Heart left ventricle (tissue), 16 donors: ENCODE data around the gene IER5L. TPM values are rescaled to one million over a fixed set of nuclear protein-coding genes. Genes with fewer than 3 reads are reported as not detected.

Experiments
- ATAC-seq, 4 donors: fragments of 200-7000 bp; cut with Tn5 transposase; one replicate each; pipeline ENCODE4 v1.9.1; 2020 to 2022; ENCODE audit warnings: moderate library complexity in 4 of 4, mild to moderate bottlenecking in 3 of 4, moderate number of reproducible peaks in 1 of 4
- DNase-seq, 5 donors: peaks; one replicate each; pipeline ENCODE4 v3.0.0-alpha.2; 2020
- H3K27ac ChIP-seq, 12 donors: fragments of 200-600 bp; sonication (generic) in 4 of 12; one replicate each; pipeline versions ENCODE4 v1.5.0 to v1.8.0; 2016 to 2022; ENCODE audit warnings: mild to moderate bottlenecking in 2 of 12
- H3K27me3 ChIP-seq, 9 donors: fragments of 200-600 bp; sonication (generic) in 2 of 9; one replicate each; pipeline versions ENCODE4 v1.5.1 to v1.8.0; 2016 to 2022; ENCODE audit warnings: mild to moderate bottlenecking in 3 of 9
- H3K36me3 ChIP-seq, 9 donors: fragments of 200-600 bp; sonication (generic) in 2 of 9; one replicate each; pipeline versions ENCODE4 v1.5.0 to v1.8.0; 2018 to 2022; ENCODE audit warnings: mild to moderate bottlenecking in 2 of 9
- H3K4me1 ChIP-seq, 12 donors: fragments of 200-600 bp; sonication (generic) in 4 of 12; one replicate each; pipeline versions ENCODE4 v1.5.0 to v1.8.0; 2016 to 2022; ENCODE audit warnings: mild to moderate bottlenecking in 3 of 12
- H3K4me3 ChIP-seq, 12 donors: fragments of 200-600 bp; sonication (generic) in 4 of 12; one replicate each; pipeline versions ENCODE4 v1.5.0 to v1.8.0; 2017 to 2022; ENCODE audit warnings: mild to moderate bottlenecking in 9 of 12, moderate library complexity in 4 of 12
- H3K9me3 ChIP-seq, 12 donors: fragments of 200-600 bp; sonication (generic) in 4 of 12; one replicate each; pipeline versions ENCODE4 v1.5.0 to v1.8.0; 2016 to 2022; ENCODE audit warnings: mild to moderate bottlenecking in 1 of 12
- CTCF ChIP-seq, 12 donors: fragments of 200-600 bp; sonication (generic) in 4 of 12; IDR thresholded peaks; one replicate each; pipeline versions ENCODE4 v1.5.0 to v1.8.0; 2018 to 2022; ENCODE audit warnings: antibody characterized with exemption in 12 of 12, mild to moderate bottlenecking in 5 of 12
- POLR2A ChIP-seq, 2 donors: fragments of 450-650 bp; IDR thresholded peaks; one replicate each; pipeline ENCODE4 v1.6.1; 2017; ENCODE audit warnings: antibody characterized with exemption in 2 of 2, mild to moderate bottlenecking in 2 of 2, moderate library complexity in 2 of 2
- WGBS, 4 donors: extraction: QIAGEN DNeasy Blood & Tissue Kit in 2 of 4; methylation state at CpG; one replicate each; pipeline versions ENCODE4 v1.1.5 to v1.1.7; 2013 to 2018; 5-methylcytosine and 5-hydroxymethylcytosine counted together
- intact Hi-C, 10 donors: fragments of 100-400 bp; cut with DNase I; formaldehyde crosslinking; loops; one replicate each; pipeline versions ENCODE4 v1.11.1 to v1.14.2; 2022
- polyA plus RNA-seq, 2 donors: library from polyadenylated mRNA; stranded (reverse); fragments of 200-250 nt; gene quantifications; one replicate each; pipeline ENCODE4 v1.2.3, GENCODE V29; 2013
- total RNA-seq, 9 donors: library from RNA; depleted of rRNA in 2 of 9; stranded (reverse); fragments of >200 nt in 2 of 9; fragmentation: NEBNext Ultra II Directional in 3 of 9; extraction: Animal tissue kit (Norgen Biotek cat#: 25700) in 3 of 9; gene quantifications; one replicate each; pipeline versions ENCODE4 v1.1.0 to v1.2.4, GENCODE V29; 2016 to 2023
- donor health status: ischemic (EF 13 %, LVEDD 7.1; RV severe dilation, severe dysfunction).
- donor health status: healthy with polysubstance abuse.
- donor health status: DM: no; HTN: yes; CAD: no.
- donor health status: DM: no; HTN: no; CAD: no.
- donor health status: ischemic (EF 25% LVEDD 6.9; RV normal size, moderate dysfunction).
- donor health status: ischemic (EF 25% LVEDD 5.7; RV mildly dilated, moderate dysfunction).
- donor health status: healthy.
- donor health status: DM: yes; HTN: yes; CAD: no.
- donor health status: ischemic (EF 35%, LVEDD 5.7; RV mildly dilated, moderate dysfunction).
- donor health status: nonischemic (EF 11% LVEDD 7.7; RV severe dilation, severe dysfunction).
- donor health status: DM: yes; HTN: yes; CAD: no.
- donor health status: PGD.
- donor health status: ischemic (EF 29% LVEDD 5.4; RV normal size, mild dysfunction).
- donor health status: nonischemic (EF 23%, LVEDD 6.1; RV moderate dilation, normal function).

The IER5L gene
- total and polyA plus RNA-seq, 11 donors, result 2.8 to 18.4 (median 5.5) TPM

- TF ChIP-seq POLR2A (IDR thresholded peaks at IDR 0.05) (no peak), CTCF (IDR thresholded peaks at IDR 0.05) (no peak)
- Histone ChIP-seq H3K27me3 (no peaks in the 10 kb centered on the region), H3K4me1 (peaks cover 0 to 9% (median 0%) of the 10 kb centered on the region in 12 donors), H3K4me3 (no peak overlapping the region), H3K36me3 (no peaks in the 10 kb centered on the region), H3K9me3 (peaks cover 0 to 4% (median 0%) of the 10 kb centered on the region in 12 donors), H3K27ac (no peak overlapping the region)
- ATAC-seq, result no peak
- 88 to 93% (median 88%) methylated on average over 7 of the region's 7 CpGs for WGBS, 4 donors
- intact Hi-C loops, result no loop called here
- DNase-seq, result no peak
Measured at GRCh38 chr9:129204840-129205239, 26.8 kb upstream of the IER5L start.

GRCh38 chr9:129203556-129203909 lies 25.5 kb upstream of the IER5L start:
- no peak for ATAC-seq

GRCh38 chr9:129202613-129203555 lies 24.8 kb upstream of the IER5L start:
- DNase-seq (peak; percentile 89 to 95 (median 91)), ATAC-seq (peak; percentile 75 to 95 (median 90))
- no peaks in the 10 kb centered on the region for H3K36me3 ChIP-seq
- peak in 1 of 2 donors; percentile 58 for TF ChIP-seq POLR2A (IDR thresholded peaks at IDR 0.05)
- no peak for TF ChIP-seq CTCF (IDR thresholded peaks at IDR 0.05)
- peaks cover 0 to 22% (median 8%) of the 10 kb centered on the region in 12 donors for H3K4me1 ChIP-seq
- 6 to 9% (median 8%) methylated on average over 34 to 57 of the region's 57 CpGs for WGBS, 4 donors
- no peaks in the 10 kb centered on the region for H3K27me3 ChIP-seq
- H3K9me3 ChIP-seq, result peaks cover 0 to 4% (median 0%) of the 10 kb centered on the region in 12 donors
- H3K27ac ChIP-seq, result peak overlapping the region; percentile 89 to 100 (median 97)
- intact Hi-C loops, result loop anchor here in 1 of 10 donors (2.0 kb wide), 1 partner anchor 62 kb away; no protein-coding TSS in a partner anchor
- peak overlapping the region; percentile 54 to 95 (median 78) for H3K4me3 ChIP-seq

More at GRCh38 chr9:129203556-129203909, 25.5 kb upstream of the IER5L start:
- H3K27ac ChIP-seq, result peak overlapping the region in 7 of 12 donors; percentile 93 to 99 (median 98)
- DNase-seq, result no peak
- TF ChIP-seq POLR2A (IDR thresholded peaks at IDR 0.05) (no peak), CTCF (IDR thresholded peaks at IDR 0.05) (no peak)
- H3K36me3 ChIP-seq, result no peaks in the 10 kb centered on the region
- peaks cover 0 to 4% (median 0%) of the 10 kb centered on the region in 12 donors for H3K9me3 ChIP-seq
- intact Hi-C loops, result loop anchor here in 1 of 10 donors (2.0 kb wide), 1 partner anchor 63 kb away; no protein-coding TSS in a partner anchor
- peak overlapping the region in 11 of 12 donors; percentile 54 to 95 (median 77) for H3K4me3 ChIP-seq
- no peaks in the 10 kb centered on the region for H3K27me3 ChIP-seq
- H3K4me1 ChIP-seq, result peaks cover 0 to 15% (median 6%) of the 10 kb centered on the region in 12 donors
- 73 to 78% (median 75%) methylated on average over 10 to 11 of the region's 11 CpGs for WGBS, 4 donors

DNA sequence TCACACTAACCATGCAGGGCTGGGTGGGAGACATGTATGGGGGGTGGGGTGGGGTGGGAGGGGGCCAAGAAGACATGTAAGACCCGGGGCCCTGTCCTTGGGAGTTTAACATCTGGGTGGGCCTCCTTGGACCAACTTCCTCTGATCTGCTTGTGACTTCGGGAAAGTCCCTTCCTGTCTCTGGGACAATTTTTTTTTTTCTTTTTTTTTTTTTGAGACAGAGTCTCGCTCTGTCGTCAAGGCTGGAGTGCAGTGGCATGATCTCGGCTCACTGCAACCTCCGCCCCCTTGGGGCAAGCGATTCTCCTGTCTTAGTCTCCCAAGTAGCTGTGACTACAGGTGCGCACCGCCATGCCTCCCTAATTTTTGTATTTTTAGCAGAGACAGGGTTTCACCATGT lies 23.8 kb upstream of the IER5L start:
- H3K36me3 ChIP-seq, result no peaks in the 10 kb centered on the region
- peaks cover 0 to 25% (median 8%) of the 10 kb centered on the region in 12 donors for H3K4me1 ChIP-seq
- no peaks in the 10 kb centered on the region for H3K27me3 ChIP-seq
- no peak for ATAC-seq
- no peak for TF ChIP-seq POLR2A (IDR thresholded peaks at IDR 0.05)
- no peak for TF ChIP-seq CTCF (IDR thresholded peaks at IDR 0.05)
- 59 to 65% (median 62%) methylated on average over 9 of the region's 9 CpGs for WGBS, 4 donors
- intact Hi-C loops, result loop anchor here in 1 of 10 donors (2.0 kb wide), 1 partner anchor 61 kb away; no protein-coding TSS in a partner anchor
- no peak overlapping the region for H3K4me3 ChIP-seq
- no peak for DNase-seq
- no peak overlapping the region for H3K27ac ChIP-seq
- H3K9me3 ChIP-seq, result peaks cover 0 to 4% (median 0%) of the 10 kb centered on the region in 12 donors
